ENCODE results near the gene HYPK. TPM values are rescaled to one million over a fixed set of nuclear protein-coding genes. Genes with fewer than 3 reads are reported as not detected.

HYPK gene
- total RNA-seq, 4 donors from 2014 or later = 4.3 to 17.4 (median 12.4) TPM

- intact Hi-C loops (cut with DNase I; ENCODE audit: low total_unique reads) = no loop called here
- no peak for TF ChIP-seq POLR2A (IDR thresholded peaks at IDR 0.05)
- TF ChIP-seq, protein P1, sequence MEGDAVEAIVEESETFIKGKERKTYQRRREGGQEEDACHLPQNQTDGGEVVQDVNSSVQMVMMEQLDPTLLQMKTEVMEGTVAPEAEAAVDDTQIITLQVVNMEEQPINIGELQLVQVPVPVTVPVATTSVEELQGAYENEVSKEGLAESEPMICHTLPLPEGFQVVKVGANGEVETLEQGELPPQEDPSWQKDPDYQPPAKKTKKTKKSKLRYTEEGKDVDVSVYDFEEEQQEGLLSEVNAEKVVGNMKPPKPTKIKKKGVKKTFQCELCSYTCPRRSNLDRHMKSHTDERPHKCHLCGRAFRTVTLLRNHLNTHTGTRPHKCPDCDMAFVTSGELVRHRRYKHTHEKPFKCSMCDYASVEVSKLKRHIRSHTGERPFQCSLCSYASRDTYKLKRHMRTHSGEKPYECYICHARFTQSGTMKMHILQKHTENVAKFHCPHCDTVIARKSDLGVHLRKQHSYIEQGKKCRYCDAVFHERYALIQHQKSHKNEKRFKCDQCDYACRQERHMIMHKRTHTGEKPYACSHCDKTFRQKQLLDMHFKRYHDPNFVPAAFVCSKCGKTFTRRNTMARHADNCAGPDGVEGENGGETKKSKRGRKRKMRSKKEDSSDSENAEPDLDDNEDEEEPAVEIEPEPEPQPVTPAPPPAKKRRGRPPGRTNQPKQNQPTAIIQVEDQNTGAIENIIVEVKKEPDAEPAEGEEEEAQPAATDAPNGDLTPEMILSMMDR (IDR thresholded peaks at IDR 0.05) = no peak
- no peak overlapping the region for H3K4me3 ChIP-seq (ENCODE audit: low read depth, poor library complexity, severe bottlenecking)
- DNase-seq (ENCODE audit: low spot score in 2 of 2) = no peak
These were observed 45.0 kb downstream of the HYPK start for GRCh38 chr15:43845421-43845820.

DNA sequence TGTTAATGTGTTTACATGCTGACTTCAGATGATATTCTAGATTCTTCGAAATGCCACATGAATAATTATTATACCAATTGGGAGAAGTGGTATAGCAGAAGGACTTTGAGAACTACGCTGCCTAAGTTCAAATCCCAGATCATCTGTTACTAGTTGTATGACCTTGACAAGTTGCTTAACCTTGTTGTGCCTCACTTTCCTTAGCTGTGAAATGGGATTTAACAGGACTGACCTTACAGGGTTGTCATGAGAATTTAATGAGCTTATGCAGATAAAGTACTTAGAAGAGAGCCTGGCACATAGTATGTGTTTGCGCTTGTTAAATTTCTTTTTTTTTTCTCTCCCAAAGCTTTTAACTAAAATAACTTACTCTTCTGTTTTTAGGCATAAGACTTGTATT is 50.9 kb downstream of the HYPK start:
- intact Hi-C loops (cut with DNase I; ENCODE audit: low total_unique reads) = no loop called here
- WGBS, 2 donors = 97 to 98% methylated on average over 3 of the region's 3 CpGs
- TF ChIP-seq, protein P1 (IDR thresholded peaks at IDR 0.05) = no peak
- TF ChIP-seq POLR2A (IDR thresholded peaks at IDR 0.05) = no peak
- H3K4me3 ChIP-seq (ENCODE audit: low read depth, poor library complexity, severe bottlenecking) = no peak overlapping the region
- DNase-seq (ENCODE audit: low spot score in 2 of 2) = no peak

DNA sequence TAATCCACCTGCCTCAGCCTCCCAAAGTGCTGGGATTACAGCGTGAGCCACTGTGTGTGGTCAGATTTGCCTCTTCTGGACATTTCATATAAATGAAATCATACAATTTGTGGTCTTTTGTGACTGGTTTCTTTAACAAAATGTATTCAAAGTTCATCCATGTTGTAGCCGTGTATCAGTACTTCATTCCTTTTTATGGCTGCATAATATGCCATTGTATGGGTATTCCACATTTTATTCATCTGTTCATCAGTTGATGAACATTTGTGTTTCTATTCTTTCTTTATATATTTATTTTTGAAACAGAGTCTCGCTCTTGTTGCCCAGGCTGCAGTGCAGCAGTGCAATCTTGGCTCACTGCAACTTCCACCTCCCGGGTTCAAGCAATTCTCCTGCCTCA is 52.2 kb downstream of the HYPK start:
- 100% methylated on average over 4 of the region's 4 CpGs for WGBS, 2 donors
- no peak for TF ChIP-seq POLR2A (IDR thresholded peaks at IDR 0.05)
- TF ChIP-seq, protein P1 (IDR thresholded peaks at IDR 0.05) = no peak
- no peak overlapping the region for H3K4me3 ChIP-seq (ENCODE audit: low read depth, poor library complexity, severe bottlenecking)
- intact Hi-C loops (cut with DNase I; ENCODE audit: low total_unique reads) = no loop called here
- no peak for DNase-seq (ENCODE audit: low spot score in 2 of 2)

MicroRNAs within 50 kb of the gene (microRNA counts, 767-probe panel; counts per million panel counts)
- microRNA hsa-miR-1282 = 0 to 358 counts per million in 2 donors

Small RNAs within 50 kb of the gene (microRNA-seq; reads per million reads assigned to microRNA genes)
- 0 reads per million in 2 donors for gene MIR1282 (ENCODE audit: borderline number of aligned reads in 1 of 2, borderline replicate concordance in 2 of 2)

Other genes starting within 250 kb of the HYPK start
- 100 to 1,000 TPM in 1 of 4 donors, 10 to 100 TPM in 3; 15.8 to 115 (median 20.3) TPM for gene PPIP5K1, start 210.4 kb upstream of the HYPK start, total RNA-seq
- 10 to 100 TPM; 21.0 to 42.7 (median 30.7) TPM for gene CKMT1B, start 206.6 kb upstream of the HYPK start, total RNA-seq
- gene STRC, start 181.8 kb upstream of the HYPK start, total RNA-seq = under 1 TPM in 3 of 4 donors, not detected in 1; 0.23 to 0.69 (median 0.38) TPM
- gene CATSPER2, start 151.8 kb upstream of the HYPK start, total RNA-seq = 1 to 10 TPM in 3 of 4 donors, under 1 TPM in 1; 0.71 to 3.5 (median 1.6) TPM
- gene CKMT1A, start 106.7 kb upstream of the HYPK start, total RNA-seq = 10 to 100 TPM; 22.2 to 36.8 (median 34.7) TPM
- 100 to 1,000 TPM in 2 of 4 donors, 10 to 100 TPM in 2; 68.0 to 107 (median 96.3) TPM for gene PDIA3, start 54.2 kb upstream of the HYPK start, total RNA-seq
- 10 to 100 TPM; 55.4 to 68.7 (median 59.1) TPM for gene ELL3, start 23.6 kb upstream of the HYPK start, total RNA-seq
- gene SERF2, start 8.3 kb upstream of the HYPK start, total RNA-seq = 100 to 1,000 TPM; 486 to 741 (median 626) TPM
- gene SERINC4, start 379 bp upstream of the HYPK start, total RNA-seq = not detected
- 10 to 100 TPM; 14.5 to 23.5 (median 17.3) TPM for gene MFAP1, start 24.1 kb downstream of the HYPK start, total RNA-seq
- 1 to 10 TPM; 3.4 to 7.6 (median 7.1) TPM for gene WDR76, start 26.4 kb downstream of the HYPK start, total RNA-seq